Measurements from ENCODE around the gene ADAP1.

GRCh38 chr7:959271-959670, 4.8 kb upstream of the ADAP1 start:
- TF ChIP-seq CTCF (IDR thresholded peaks at IDR 0.05) (no peak), EP300 (IDR thresholded peaks at IDR 0.05) (no peak), POLR2A (IDR thresholded peaks at IDR 0.05) (no peak)
